Keratinocyte (primary cell): ENCODE measurements around the gene UPP2. TPM values are rescaled to one million over a fixed set of nuclear protein-coding genes. Genes with fewer than 3 reads are reported as not detected.

Source experiments
- DNase-seq: peaks from one replicate; pipeline ENCODE4 v3.0.0-alpha.2; 2011; ENCODE audit warnings: low read depth, missing footprints, low spot score
- FAIRE-seq: peaks from 2 replicates; lab custom pipeline; 2011; peaks lifted over from hg19 to GRCh38; lab: Jason Lieb, UNC
- H2AFZ ChIP-seq: 2 replicates; pipeline ENCODE4 v1.6.0; 2012; ENCODE audit warnings: low read length, control low read depth, inconsistent platforms; ENCODE audit not compliant: control insufficient read depth
- H3K27ac ChIP-seq: 2 replicates; pipeline ENCODE4 v1.5.1; 2011; ENCODE audit warnings: low read length; ENCODE audit not compliant: control insufficient read depth, insufficient read depth
- H3K27me3 ChIP-seq: 3 replicates; pipeline ENCODE4 v1.6.0; 2011; ENCODE audit warnings: low read length; ENCODE audit not compliant: control insufficient read depth, insufficient read depth; ENCODE audit errors: extremely low read depth
- H3K36me3 ChIP-seq, 2 experiments: 2 replicates in 1 of 2; 3 replicates in 1 of 2; pipeline ENCODE4 v1.5.1; 2011; ENCODE audit warnings: low read length in 2 of 2, mild to moderate bottlenecking in 1 of 2; ENCODE audit not compliant: control insufficient read depth in 2 of 2, insufficient read depth in 2 of 2; ENCODE audit errors: extremely low read depth in 1 of 2
- H3K4me1 ChIP-seq: 3 replicates; pipeline ENCODE4 v1.5.1; 2011; ENCODE audit warnings: low read length; ENCODE audit not compliant: control insufficient read depth, insufficient read depth; ENCODE audit errors: extremely low read depth
- H3K4me2 ChIP-seq: 3 replicates; pipeline ENCODE4 v1.6.0; 2011; ENCODE audit warnings: low read depth, low read length; ENCODE audit not compliant: control insufficient read depth, insufficient read depth; ENCODE audit errors: extremely low read depth
- H3K4me3 ChIP-seq, 3 experiments: fragments of 200-600 bp in 1 of 3; sonication (generic) in 1 of 3; 2 replicates in 2 of 3; 3 replicates in 1 of 3; pipeline ENCODE4 v1.5.1; 2011 to 2016; ENCODE audit warnings: low read length in 3 of 3, mild to moderate bottlenecking in 3 of 3, control low read depth in 2 of 3, inconsistent platforms in 1 of 3, low read depth in 1 of 3, mixed read lengths in 1 of 3, mixed run types in 1 of 3, moderate library complexity in 1 of 3; ENCODE audit not compliant: control insufficient read depth in 2 of 3, insufficient read depth in 2 of 3; ENCODE audit errors: extremely low read depth in 1 of 3
- H3K79me2 ChIP-seq: 2 replicates; pipeline ENCODE4 v1.6.0; 2012; ENCODE audit warnings: low read length; ENCODE audit not compliant: control insufficient read depth, insufficient read depth
- H3K9ac ChIP-seq: 3 replicates; pipeline ENCODE4 v1.6.0; 2011; ENCODE audit warnings: low read length; ENCODE audit not compliant: control insufficient read depth, insufficient read depth; ENCODE audit errors: extremely low read depth
- H3K9me1 ChIP-seq: 3 replicates; pipeline ENCODE4 v1.6.0; 2011; ENCODE audit warnings: low read length; ENCODE audit not compliant: control insufficient read depth, insufficient read depth; ENCODE audit errors: extremely low read depth
- H3K9me3 ChIP-seq: 2 replicates; pipeline ENCODE4 v1.5.1; 2012; ENCODE audit warnings: low read depth, low read length; ENCODE audit not compliant: control insufficient read depth
- H4K20me1 ChIP-seq: 3 replicates; pipeline ENCODE4 v1.6.0; 2011; ENCODE audit warnings: low read length; ENCODE audit not compliant: control insufficient read depth, insufficient read depth; ENCODE audit errors: extremely low read depth
- CTCF ChIP-seq, 3 experiments: IDR thresholded peaks in 1 of 3; conservative IDR thresholded peaks in 1 of 3; optimal IDR thresholded peaks in 1 of 3; 2 replicates in 2 of 3; 3 replicates in 1 of 3; pipeline versions ENCODE3 to v1.5.1; 2011; ENCODE audit warnings: low read length in 3 of 3, mild to moderate bottlenecking in 3 of 3, moderate library complexity in 2 of 3, control low read depth in 1 of 3, inconsistent platforms in 1 of 3; ENCODE audit not compliant: insufficient read depth in 2 of 3; ENCODE audit errors: extremely low read depth in 1 of 3
- EZH2 ChIP-seq: IDR thresholded peaks from one replicate; pipeline ENCODE4 v1.6.1; 2012; ENCODE audit warnings: inconsistent platforms, mild to moderate bottlenecking, low read length, moderate library complexity
- dilution Hi-C: fragments of 300-500 bp; cut with MboI; formaldehyde crosslinking; loops from one replicate; pipeline ENCODE4 v1.7.0; 2020; ENCODE audit warnings: low sequenced_read_pairs; ENCODE audit not compliant: extremely low pct_ligation_motif_present
- polyA plus RNA-seq, 5 experiments: library from polyadenylated mRNA; depleted of rRNA in 3 of 5; stranded (reverse) in 3 of 5; stranded (forward) in 1 of 5; unstranded in 1 of 5; fragments of >200 nt; gene quantifications; 1 replicate in 1 of 5; 2 replicates in 3 of 5; 3 replicates in 1 of 5; pipeline versions ENCODE4 v1.2.1 to v1.2.3, GENCODE V29; 2011 to 2012; ENCODE audit warnings: missing spikeins in 2 of 5, low read depth in 1 of 5, low replicate concordance in 1 of 5

The UPP2 gene
- polyA plus RNA-seq, 1 donor (not counting 4 experiments of a cell fraction or from before 2014, with no cell fraction given): not detected

GRCh38 chr2:158143703-158144360, 42.2 kb downstream of the UPP2 start:
- H3K9me1 ChIP-seq: no peaks in the 10 kb centered on the region
- H3K9me3 ChIP-seq: no peaks in the 10 kb centered on the region
- no peak overlapping the region for H3K27ac ChIP-seq
- H2AFZ ChIP-seq: no peak overlapping the region
- FAIRE-seq (no peak), DNase-seq (no peak)
- no peak overlapping the region for H3K9ac ChIP-seq
- H3K36me3 ChIP-seq: no peaks in the 10 kb centered on the region
- no peaks in the 10 kb centered on the region for H4K20me1 ChIP-seq
- H3K4me3 ChIP-seq: no peak overlapping the region
- H3K4me2 ChIP-seq: no peak overlapping the region
- TF ChIP-seq CTCF (optimal IDR thresholded peaks at IDR 0.05 in 1 of 3, IDR thresholded peaks at IDR 0.05 in 1 of 3, conservative IDR thresholded peaks at IDR 0.05 in 1 of 3; ENCODE audit: extremely low read depth in 1 of 3, insufficient read depth in 2 of 3, low read length in 3 of 3) (no peak), EZH2 (no peak)
- H3K4me1 ChIP-seq: no peaks in the 10 kb centered on the region
- H3K79me2 ChIP-seq: no peaks in the 10 kb centered on the region
- dilution Hi-C loops: no loop called here
- H3K27me3 ChIP-seq: no peaks in the 10 kb centered on the region

GRCh38 chr2:158144914-158145625, 43.4 kb downstream of the UPP2 start:
- no peak for DNase-seq
- Histone ChIP-seq H3K79me2 (no peaks in the 10 kb centered on the region), H3K27me3 (no peaks in the 10 kb centered on the region), H3K9ac (no peak overlapping the region), H3K9me1 (no peaks in the 10 kb centered on the region), H3K4me2 (no peak overlapping the region), H3K36me3 (no peaks in the 10 kb centered on the region), H3K4me3 (no peak overlapping the region), H2AFZ (no peak overlapping the region), H3K9me3 (no peaks in the 10 kb centered on the region), H3K27ac (no peak overlapping the region), H4K20me1 (no peaks in the 10 kb centered on the region), H3K4me1 (no peaks in the 10 kb centered on the region)
- no peak for TF ChIP-seq EZH2
- no peak for TF ChIP-seq CTCF (optimal IDR thresholded peaks at IDR 0.05 in 1 of 3, IDR thresholded peaks at IDR 0.05 in 1 of 3, conservative IDR thresholded peaks at IDR 0.05 in 1 of 3; ENCODE audit: extremely low read depth in 1 of 3, insufficient read depth in 2 of 3, low read length in 3 of 3)
- no peak for FAIRE-seq
- dilution Hi-C loops: no loop called here
